HepG2 (cell line): ENCODE results near the gene NELFCD. TPM values are rescaled to one million over a fixed set of nuclear protein-coding genes. Genes with fewer than 3 reads are reported as not detected.

Experiments
- BHLHE40 ChIP-seq: IDR thresholded peaks from 2 replicates; pipeline ENCODE4 v1.6.1; 2011; ENCODE audit warnings: low read length, improper control_type of control experiment
- CREM ChIP-seq, 2 experiments: sonication (generic) in 1 of 2; formaldehyde crosslinking in 1 of 2; IDR thresholded peaks; 2 replicates each; pipeline versions ENCODE4 v1.4.0 to v1.6.1; 2016 to 2020; ENCODE audit warnings: antibody characterized with exemption in 1 of 2, mild to moderate bottlenecking in 1 of 2, missing genetic modification reagents in 1 of 2
- EEA1 ChIP-seq: sonication (generic); formaldehyde crosslinking; IDR thresholded peaks from 2 replicates; pipeline ENCODE4 v1.5.1; 2020; ENCODE audit warnings: mild to moderate bottlenecking, missing genetic modification reagents, borderline replicate concordance
- ERF ChIP-seq: IDR thresholded peaks from 2 replicates; pipeline ENCODE4 v1.6.1; 2018; ENCODE audit warnings: missing biosample characterization, missing genetic modification reagents
- FOXP1 ChIP-seq, 2 experiments: fragments of 450-650 bp in 1 of 2; IDR thresholded peaks; 2 replicates each; pipeline ENCODE4 v1.6.1; 2017 to 2018; ENCODE audit warnings: antibody characterized with exemption in 1 of 2
- HCFC1 ChIP-seq: fragments of 150-350 bp; IDR thresholded peaks from 2 replicates; pipeline ENCODE4 v1.6.1; 2014; ENCODE audit warnings: low read depth, low read length
- NFE2L2 ChIP-seq: fragments of 150-350 bp; IDR thresholded peaks from 2 replicates; pipeline ENCODE4 v1.6.1; 2014; ENCODE audit warnings: low read length
- RXRA ChIP-seq: sonication (generic); formaldehyde crosslinking; IDR thresholded peaks from 2 replicates; pipeline ENCODE4 v1.5.1; 2020; ENCODE audit warnings: missing genetic modification reagents
- SP5 ChIP-seq: IDR thresholded peaks from 2 replicates; pipeline ENCODE4 v1.6.1; 2016; ENCODE audit warnings: low read depth, borderline replicate concordance
- WIZ ChIP-seq: sonication (generic); formaldehyde crosslinking; IDR thresholded peaks from 2 replicates; pipeline ENCODE4 v1.5.1; 2020; ENCODE audit warnings: mild to moderate bottlenecking, missing genetic modification reagents
- ZNF274 ChIP-seq: sonication (generic); formaldehyde crosslinking; IDR thresholded peaks from 2 replicates; pipeline ENCODE4 v1.5.1; 2020; ENCODE audit warnings: mild to moderate bottlenecking, missing genetic modification reagents
- ZNF343 ChIP-seq: sonication (generic); formaldehyde crosslinking; IDR thresholded peaks from 2 replicates; pipeline ENCODE4 v1.4.0; 2020; ENCODE audit warnings: mild to moderate bottlenecking, missing genetic modification reagents
- ZNF781 ChIP-seq: sonication (generic); formaldehyde crosslinking; IDR thresholded peaks from 2 replicates; pipeline ENCODE4 v1.5.1; 2020; ENCODE audit warnings: borderline replicate concordance, mild to moderate bottlenecking, missing genetic modification reagents; ENCODE audit errors: not compliant biosample characterization
- polyA plus RNA-seq, 8 experiments: library from polyadenylated mRNA; depleted of rRNA in 3 of 8; stranded (reverse) in 7 of 8; unstranded in 1 of 8; fragments of >200 nt; fragmentation: Illumina TruSeq in 4 of 8; extraction: Trizol in 4 of 8; gene quantifications; 2 replicates each; pipeline versions ENCODE4 v1.2.1 to v1.2.3, GENCODE V29; 2011 to 2016; ENCODE audit warnings: low read depth in 4 of 8, missing spikeins in 1 of 8, mixed read lengths in 1 of 8; ENCODE audit not compliant: insufficient read depth in 1 of 8
- total RNA-seq, 5 experiments: library from RNA; depleted of rRNA; stranded (reverse); fragments of >200 nt; fragmentation: Illumina TruSeq; extraction: Trizol; gene quantifications; 2 replicates each; pipeline ENCODE4 v1.2.3, GENCODE V29; 2016; ENCODE audit warnings: low read depth in 1 of 5
- TF ChIP-seq, protein P1 (sequence below), 2 experiments: sonication (generic) in 1 of 2; formaldehyde crosslinking in 1 of 2; IDR thresholded peaks; 2 replicates each; pipeline versions ENCODE4 v1.6.1 to v1.9.0; 2014 to 2022; ENCODE audit warnings: antibody characterized with exemption in 1 of 2, borderline replicate concordance in 1 of 2, inconsistent platforms in 1 of 2, low read depth in 1 of 2, missing genetic modification reagents in 1 of 2
- TF ChIP-seq, protein P2 (sequence below): sonication (generic); formaldehyde crosslinking; IDR thresholded peaks from 2 replicates; pipeline ENCODE4 v1.5.0; 2020; ENCODE audit warnings: missing genetic modification reagents, mild to moderate bottlenecking, borderline replicate concordance
- TF ChIP-seq, protein P3 (sequence below), 2 experiments: IDR thresholded peaks; 2 replicates each; pipeline ENCODE4 v1.6.1; 2011 to 2012; ENCODE audit warnings: low read length in 2 of 2, borderline replicate concordance in 1 of 2, low read depth in 1 of 2, mild to moderate bottlenecking in 1 of 2, moderate library complexity in 1 of 2
- TF ChIP-seq, protein P4 (sequence below): sonication (generic); formaldehyde crosslinking; IDR thresholded peaks from 2 replicates; pipeline ENCODE4 v1.5.0; 2020; ENCODE audit warnings: mild to moderate bottlenecking, missing genetic modification reagents, moderate library complexity

Gene NELFCD
- total and polyA plus RNA-seq, 2 of the 13 experiments (the other 11 are each of a cell fraction or from before 2014, with no cell fraction given), result 159 to 203 TPM

DNA sequence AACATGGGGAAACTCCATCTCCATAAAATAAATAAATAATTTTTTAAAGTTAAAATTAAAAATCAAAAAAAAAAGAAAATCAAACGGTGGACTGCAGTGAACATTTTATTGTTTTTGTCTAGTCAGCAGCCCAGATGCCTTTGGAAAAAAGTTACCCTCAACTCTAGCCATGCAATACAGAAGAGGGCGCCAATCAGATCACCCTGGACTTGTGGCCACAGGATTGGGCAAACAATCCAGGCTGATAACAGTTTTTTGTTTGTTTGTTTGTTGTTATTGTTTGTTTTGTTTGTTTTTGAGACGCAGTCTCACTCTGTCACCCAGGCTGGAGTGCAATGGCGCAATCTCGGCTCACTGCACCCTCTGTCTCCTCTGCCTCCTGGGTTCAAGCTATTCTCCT is 30.5 kb upstream of the NELFCD start (continued):
- TF ChIP-seq, protein P1, sequence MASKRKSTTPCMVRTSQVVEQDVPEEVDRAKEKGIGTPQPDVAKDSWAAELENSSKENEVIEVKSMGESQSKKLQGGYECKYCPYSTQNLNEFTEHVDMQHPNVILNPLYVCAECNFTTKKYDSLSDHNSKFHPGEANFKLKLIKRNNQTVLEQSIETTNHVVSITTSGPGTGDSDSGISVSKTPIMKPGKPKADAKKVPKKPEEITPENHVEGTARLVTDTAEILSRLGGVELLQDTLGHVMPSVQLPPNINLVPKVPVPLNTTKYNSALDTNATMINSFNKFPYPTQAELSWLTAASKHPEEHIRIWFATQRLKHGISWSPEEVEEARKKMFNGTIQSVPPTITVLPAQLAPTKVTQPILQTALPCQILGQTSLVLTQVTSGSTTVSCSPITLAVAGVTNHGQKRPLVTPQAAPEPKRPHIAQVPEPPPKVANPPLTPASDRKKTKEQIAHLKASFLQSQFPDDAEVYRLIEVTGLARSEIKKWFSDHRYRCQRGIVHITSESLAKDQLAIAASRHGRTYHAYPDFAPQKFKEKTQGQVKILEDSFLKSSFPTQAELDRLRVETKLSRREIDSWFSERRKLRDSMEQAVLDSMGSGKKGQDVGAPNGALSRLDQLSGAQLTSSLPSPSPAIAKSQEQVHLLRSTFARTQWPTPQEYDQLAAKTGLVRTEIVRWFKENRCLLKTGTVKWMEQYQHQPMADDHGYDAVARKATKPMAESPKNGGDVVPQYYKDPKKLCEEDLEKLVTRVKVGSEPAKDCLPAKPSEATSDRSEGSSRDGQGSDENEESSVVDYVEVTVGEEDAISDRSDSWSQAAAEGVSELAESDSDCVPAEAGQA (IDR thresholded peaks at IDR 0.05; ENCODE audit: low read depth), result no peak
- TF ChIP-seq, protein P1 (CRISPR knock-in tag; IDR thresholded peaks at IDR 0.05; ENCODE audit: borderline replicate concordance), result no peak
- TF ChIP-seq ZNF781 (CRISPR knock-in tag) (no peak), FOXP1 (IDR thresholded peaks at IDR 0.05) (peak; percentile 46; the same call in 1 of the 2 replicates), FOXP1 (CRISPR knock-in tag; IDR thresholded peaks at IDR 0.05) (peak; percentile 79), ZNF274 (CRISPR knock-in tag) (no peak), WIZ (CRISPR knock-in tag) (no peak), RXRA (CRISPR knock-in tag) (no peak), CREM (IDR thresholded peaks at IDR 0.05) (no peak), CREM (CRISPR knock-in tag; IDR thresholded peaks at IDR 0.05) (no peak), EEA1 (CRISPR knock-in tag) (no peak), HCFC1 (no peak), NFE2L2 (no peak), ERF (CRISPR knock-in tag) (no peak), ZNF343 (no peak), BHLHE40 (no peak), SP5 (no peak)
- TF ChIP-seq, protein P2, sequence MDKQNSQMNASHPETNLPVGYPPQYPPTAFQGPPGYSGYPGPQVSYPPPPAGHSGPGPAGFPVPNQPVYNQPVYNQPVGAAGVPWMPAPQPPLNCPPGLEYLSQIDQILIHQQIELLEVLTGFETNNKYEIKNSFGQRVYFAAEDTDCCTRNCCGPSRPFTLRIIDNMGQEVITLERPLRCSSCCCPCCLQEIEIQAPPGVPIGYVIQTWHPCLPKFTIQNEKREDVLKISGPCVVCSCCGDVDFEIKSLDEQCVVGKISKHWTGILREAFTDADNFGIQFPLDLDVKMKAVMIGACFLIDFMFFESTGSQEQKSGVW (CRISPR knock-in tag), result no peak
- TF ChIP-seq, protein P3, sequence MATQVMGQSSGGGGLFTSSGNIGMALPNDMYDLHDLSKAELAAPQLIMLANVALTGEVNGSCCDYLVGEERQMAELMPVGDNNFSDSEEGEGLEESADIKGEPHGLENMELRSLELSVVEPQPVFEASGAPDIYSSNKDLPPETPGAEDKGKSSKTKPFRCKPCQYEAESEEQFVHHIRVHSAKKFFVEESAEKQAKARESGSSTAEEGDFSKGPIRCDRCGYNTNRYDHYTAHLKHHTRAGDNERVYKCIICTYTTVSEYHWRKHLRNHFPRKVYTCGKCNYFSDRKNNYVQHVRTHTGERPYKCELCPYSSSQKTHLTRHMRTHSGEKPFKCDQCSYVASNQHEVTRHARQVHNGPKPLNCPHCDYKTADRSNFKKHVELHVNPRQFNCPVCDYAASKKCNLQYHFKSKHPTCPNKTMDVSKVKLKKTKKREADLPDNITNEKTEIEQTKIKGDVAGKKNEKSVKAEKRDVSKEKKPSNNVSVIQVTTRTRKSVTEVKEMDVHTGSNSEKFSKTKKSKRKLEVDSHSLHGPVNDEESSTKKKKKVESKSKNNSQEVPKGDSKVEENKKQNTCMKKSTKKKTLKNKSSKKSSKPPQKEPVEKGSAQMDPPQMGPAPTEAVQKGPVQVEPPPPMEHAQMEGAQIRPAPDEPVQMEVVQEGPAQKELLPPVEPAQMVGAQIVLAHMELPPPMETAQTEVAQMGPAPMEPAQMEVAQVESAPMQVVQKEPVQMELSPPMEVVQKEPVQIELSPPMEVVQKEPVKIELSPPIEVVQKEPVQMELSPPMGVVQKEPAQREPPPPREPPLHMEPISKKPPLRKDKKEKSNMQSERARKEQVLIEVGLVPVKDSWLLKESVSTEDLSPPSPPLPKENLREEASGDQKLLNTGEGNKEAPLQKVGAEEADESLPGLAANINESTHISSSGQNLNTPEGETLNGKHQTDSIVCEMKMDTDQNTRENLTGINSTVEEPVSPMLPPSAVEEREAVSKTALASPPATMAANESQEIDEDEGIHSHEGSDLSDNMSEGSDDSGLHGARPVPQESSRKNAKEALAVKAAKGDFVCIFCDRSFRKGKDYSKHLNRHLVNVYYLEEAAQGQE (IDR thresholded peaks at IDR 0.05; ENCODE audit: borderline replicate concordance in 1 of 2, low read depth in 1 of 2, low read length in 2 of 2), result no peak
- TF ChIP-seq, protein P4, sequence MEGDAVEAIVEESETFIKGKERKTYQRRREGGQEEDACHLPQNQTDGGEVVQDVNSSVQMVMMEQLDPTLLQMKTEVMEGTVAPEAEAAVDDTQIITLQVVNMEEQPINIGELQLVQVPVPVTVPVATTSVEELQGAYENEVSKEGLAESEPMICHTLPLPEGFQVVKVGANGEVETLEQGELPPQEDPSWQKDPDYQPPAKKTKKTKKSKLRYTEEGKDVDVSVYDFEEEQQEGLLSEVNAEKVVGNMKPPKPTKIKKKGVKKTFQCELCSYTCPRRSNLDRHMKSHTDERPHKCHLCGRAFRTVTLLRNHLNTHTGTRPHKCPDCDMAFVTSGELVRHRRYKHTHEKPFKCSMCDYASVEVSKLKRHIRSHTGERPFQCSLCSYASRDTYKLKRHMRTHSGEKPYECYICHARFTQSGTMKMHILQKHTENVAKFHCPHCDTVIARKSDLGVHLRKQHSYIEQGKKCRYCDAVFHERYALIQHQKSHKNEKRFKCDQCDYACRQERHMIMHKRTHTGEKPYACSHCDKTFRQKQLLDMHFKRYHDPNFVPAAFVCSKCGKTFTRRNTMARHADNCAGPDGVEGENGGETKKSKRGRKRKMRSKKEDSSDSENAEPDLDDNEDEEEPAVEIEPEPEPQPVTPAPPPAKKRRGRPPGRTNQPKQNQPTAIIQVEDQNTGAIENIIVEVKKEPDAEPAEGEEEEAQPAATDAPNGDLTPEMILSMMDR, result peak; percentile 43
